Lower leg skin (tissue), 4 donors: ENCODE data around the gene ANO7. TPM values are rescaled to one million over a fixed set of nuclear protein-coding genes. Genes with fewer than 3 reads are reported as not detected.

ENCODE experiments used
- DNase-seq, 2 donors: peaks; one replicate each; pipeline ENCODE4 v3.0.0-alpha.2; 2019; ENCODE audit warnings: low spot score in 2 of 2
- H3K4me3 ChIP-seq: fragments of 200-600 bp; sonication (generic); 2 replicates; pipeline ENCODE4 v1.5.1; 2017; ENCODE audit warnings: mild to moderate bottlenecking, low read depth; ENCODE audit not compliant: poor library complexity, severe bottlenecking
- CTCF ChIP-seq, 3 donors: fragments of 450-650 bp; IDR thresholded peaks; one replicate each; pipeline ENCODE4 v1.5.1; 2016; ENCODE audit warnings: antibody characterized with exemption in 3 of 3, mild to moderate bottlenecking in 3 of 3, moderate library complexity in 2 of 3
- POLR2A ChIP-seq, 2 donors: fragments of 450-650 bp; IDR thresholded peaks; one replicate each; pipeline ENCODE4 v1.6.1; 2016 to 2017; ENCODE audit warnings: antibody characterized with exemption in 2 of 2, mild to moderate bottlenecking in 1 of 2, moderate library complexity in 1 of 2
- WGBS, 2 donors: methylation state at CpG; one replicate each; pipeline ENCODE4 v1.1.5; 2018; 5-methylcytosine and 5-hydroxymethylcytosine counted together
- intact Hi-C: fragments of 100-400 bp; cut with DNase I; formaldehyde crosslinking; loops from one replicate; pipeline ENCODE4 v1.15.0; 2023; ENCODE audit warnings: low total_unique reads
- total RNA-seq, 4 donors: library from RNA; depleted of rRNA; stranded (reverse); fragments of >200 nt; gene quantifications; one replicate each; pipeline ENCODE4 v1.1.0, GENCODE V29; 2016

The ANO7 gene
- total RNA-seq, 4 donors from 2014 or later, result 0.19 to 0.67 (median 0.35) TPM

- TF ChIP-seq POLR2A (IDR thresholded peaks at IDR 0.05) (no peak), CTCF (IDR thresholded peaks at IDR 0.05) (no peak)
- 87 to 89% methylated on average over 11 of the region's 11 CpGs for WGBS, 2 donors
- peak in 1 of 2 donors; percentile 75 for DNase-seq
- intact Hi-C loops, result no loop called here
- no peak overlapping the region for H3K4me3 ChIP-seq
These were observed 69.0 kb downstream of the ANO7 start for GRCh38 chr2:241257419-241258032.

GRCh38 chr2:241258505-241259280 is 70.2 kb downstream of the ANO7 start:
- no peak for TF ChIP-seq CTCF (IDR thresholded peaks at IDR 0.05)
- no peak for TF ChIP-seq POLR2A (IDR thresholded peaks at IDR 0.05)
- 67 to 71% methylated on average over 8 of the region's 8 CpGs for WGBS, 2 donors
- H3K4me3 ChIP-seq, result no peak overlapping the region
- intact Hi-C loops, result no loop called here
- peak in 1 of 2 donors; percentile 17 for DNase-seq

GRCh38 chr2:241260911-241261310 is 72.4 kb downstream of the ANO7 start:
- H3K4me3 ChIP-seq, result no peak overlapping the region
- peak in 1 of 2 donors; percentile 5 for DNase-seq
- TF ChIP-seq POLR2A (IDR thresholded peaks at IDR 0.05), result no peak
- TF ChIP-seq CTCF (IDR thresholded peaks at IDR 0.05), result no peak
- intact Hi-C loops, result no loop called here
- WGBS, 2 donors, result 82 to 90% methylated on average over 3 of the region's 3 CpGs

- intact Hi-C loops, result no loop called here
- no peak overlapping the region for H3K4me3 ChIP-seq
- TF ChIP-seq POLR2A (IDR thresholded peaks at IDR 0.05) (no peak), CTCF (IDR thresholded peaks at IDR 0.05) (no peak)
- DNase-seq, result peak in 1 of 2 donors; percentile 65
- 84 to 88% methylated on average over 4 of the region's 4 CpGs for WGBS, 2 donors
These were observed 73.2 kb downstream of the ANO7 start for GRCh38 chr2:241261628-241262027.

GRCh38 chr2:241263061-241263460 is 74.6 kb downstream of the ANO7 start:
- H3K4me3 ChIP-seq, result no peak overlapping the region
- intact Hi-C loops, result no loop called here
- WGBS, 2 donors, result 85 to 89% methylated on average over 7 of the region's 7 CpGs
- no peak for TF ChIP-seq POLR2A (IDR thresholded peaks at IDR 0.05)
- TF ChIP-seq CTCF (IDR thresholded peaks at IDR 0.05), result no peak
- peak in 1 of 2 donors; percentile 36 for DNase-seq
